IMR-90 (cell line): ENCODE data around the gene RAB11FIP3. TPM values are rescaled to one million over a fixed set of nuclear protein-coding genes. Genes with fewer than 3 reads are reported as not detected.

Experiments
- ATAC-seq: fragments of 200-7000 bp; cut with Tn5 transposase; 2 replicates; pipeline ENCODE4 v1.9.1; 2020; ENCODE audit warnings: low read depth, mild to moderate bottlenecking, moderate library complexity
- BruUV-seq: library from RNA; stranded (reverse); fragments of 400-500 nt; replicated peaks from 2 replicates; lab custom pipeline; 2021; lab: Mats Ljungman, UMichigan
- CTCF ChIA-PET: fragments of 300-600 bp; formaldehyde crosslinking; extraction: SDS; loops from one replicate; lab custom pipeline; 2021; ENCODE audit warnings: antibody characterized with exemption; lab: Yijun Ruan, JAX
- POLR2A ChIA-PET: fragments of 300-600 bp; sonication (Branson Sonifier 250); formaldehyde crosslinking; loops from one replicate; lab custom pipeline; 2022; ENCODE audit warnings: antibody characterized with exemption; ENCODE audit not compliant: unreplicated experiment; lab: Charles Lee
- DNase-seq: peaks from one replicate; pipeline ENCODE4 v3.0.0; 2013
- H2AFZ ChIP-seq: replicated peaks from 2 replicates; pipeline ENCODE3; 2013; ENCODE audit warnings: low read length, mild to moderate bottlenecking; ENCODE audit not compliant: poor library complexity
- H2AK5ac ChIP-seq: 2 replicates; pipeline ENCODE4 v1.6.1; 2013; ENCODE audit warnings: low read depth, low read length, inconsistent platforms
- H2AK9ac ChIP-seq: replicated peaks from 2 replicates; pipeline ENCODE3; 2013; ENCODE audit warnings: mild to moderate bottlenecking, low read depth, low read length, moderate library complexity; ENCODE audit not compliant: poor library complexity
- H2BK120ac ChIP-seq: 2 replicates; pipeline ENCODE4 v1.6.1; 2013; ENCODE audit warnings: low read depth, low read length, inconsistent platforms
- H2BK15ac ChIP-seq: 3 replicates; pipeline ENCODE4 v1.6.1; 2013; ENCODE audit warnings: low read depth, low read length, inconsistent platforms
- H2BK20ac ChIP-seq: 2 replicates; pipeline ENCODE4 v1.6.1; 2013; ENCODE audit warnings: low read depth, mild to moderate bottlenecking, inconsistent platforms, low read length, moderate library complexity
- H2BK5ac ChIP-seq: 2 replicates; pipeline ENCODE4 v1.6.1; 2013; ENCODE audit warnings: mild to moderate bottlenecking, low read depth, low read length, inconsistent platforms; ENCODE audit not compliant: poor library complexity, severe bottlenecking
- H3K14ac ChIP-seq: replicated peaks from 2 replicates; pipeline ENCODE4 v1.6.1; 2013; ENCODE audit warnings: low read depth, low read length, inconsistent platforms
- H3K18ac ChIP-seq: 2 replicates; pipeline ENCODE4 v1.6.1; 2013; ENCODE audit warnings: low read depth, low read length, control low read depth
- H3K23ac ChIP-seq: 2 replicates; pipeline ENCODE4 v1.6.1; 2013; ENCODE audit warnings: low read depth, low read length, inconsistent platforms
- H3K27ac ChIP-seq: 2 replicates; pipeline ENCODE4 v1.5.1; 2013; ENCODE audit warnings: mild to moderate bottlenecking, control low read depth, low read length; ENCODE audit not compliant: insufficient read depth
- H3K27me3 ChIP-seq: 2 replicates; pipeline ENCODE4 v1.6.1; 2013; ENCODE audit warnings: low read length; ENCODE audit not compliant: control insufficient read depth, insufficient read depth
- H3K36me3 ChIP-seq: 2 replicates; pipeline ENCODE4 v1.6.1; 2013; ENCODE audit warnings: low read length, mixed read lengths; ENCODE audit not compliant: control insufficient read depth, insufficient read depth
- H3K4ac ChIP-seq: 2 replicates; pipeline ENCODE4 v1.6.1; 2013; ENCODE audit warnings: low read depth, low read length, inconsistent platforms
- H3K4me1 ChIP-seq: 2 replicates; pipeline ENCODE4 v1.6.1; 2013; ENCODE audit warnings: low read length, mixed read lengths; ENCODE audit not compliant: control insufficient read depth, insufficient read depth
- H3K4me2 ChIP-seq: 2 replicates; pipeline ENCODE4 v1.6.1; 2013; ENCODE audit warnings: low read depth, mild to moderate bottlenecking, control low read depth, low read length, moderate library complexity
- H3K4me3 ChIP-seq: 2 replicates; pipeline ENCODE4 v1.5.1; 2013; ENCODE audit warnings: low read depth, mild to moderate bottlenecking, control low read depth, low read length, moderate library complexity; ENCODE audit not compliant: insufficient read depth
- H3K56ac ChIP-seq: 2 replicates; pipeline ENCODE4 v1.6.1; 2013; ENCODE audit warnings: low read length, inconsistent platforms; ENCODE audit not compliant: insufficient read depth; ENCODE audit errors: extremely low read depth
- H3K79me1 ChIP-seq, 2 experiments: 2 replicates each; pipeline ENCODE4 v1.6.1; 2013; ENCODE audit warnings: low read length in 2 of 2, inconsistent platforms in 1 of 2, low read depth in 1 of 2
- H3K9ac ChIP-seq: 2 replicates; pipeline ENCODE4 v1.6.1; 2013; ENCODE audit warnings: low read depth, low read length, control low read depth
- H3K9me1 ChIP-seq: 2 replicates; pipeline ENCODE4 v1.6.1; 2013; ENCODE audit warnings: low read length, inconsistent platforms; ENCODE audit not compliant: insufficient read depth
- H3K9me3 ChIP-seq: 2 replicates; pipeline ENCODE4 v1.6.1; 2013; ENCODE audit warnings: low read length; ENCODE audit not compliant: control insufficient read depth, insufficient read depth
- H4K20me1 ChIP-seq: 2 replicates; pipeline ENCODE4 v1.6.1; 2013; ENCODE audit warnings: low read length, inconsistent platforms; ENCODE audit not compliant: insufficient read depth
- H4K5ac ChIP-seq: 2 replicates; pipeline ENCODE4 v1.6.1; 2013; ENCODE audit warnings: mild to moderate bottlenecking, low read depth, low read length, control low read depth
- H4K8ac ChIP-seq, 2 experiments: 2 replicates each; pipeline ENCODE4 v1.6.1; 2013; ENCODE audit warnings: low read depth in 2 of 2, low read length in 2 of 2, control low read depth in 1 of 2, inconsistent platforms in 1 of 2
- H4K91ac ChIP-seq: 2 replicates; pipeline ENCODE4 v1.6.1; 2013; ENCODE audit warnings: low read depth, low read length, inconsistent platforms; ENCODE audit not compliant: insufficient read depth
- BHLHE40 ChIP-seq: fragments of 150-350 bp; IDR thresholded peaks from 2 replicates; pipeline ENCODE4 v1.6.1; 2016; ENCODE audit warnings: mild to moderate bottlenecking, low read depth, low read length
- CEBPB ChIP-seq: IDR thresholded peaks from 2 replicates; pipeline ENCODE4 v1.6.1; 2012; ENCODE audit warnings: low read depth, low read length, improper control_type of control experiment
- CHD1 ChIP-seq: IDR thresholded peaks from 2 replicates; pipeline ENCODE4 v1.6.1; 2012; ENCODE audit warnings: low read depth, low read length, improper control_type of control experiment
- FOS ChIP-seq: fragments of 150-350 bp; IDR thresholded peaks from 2 replicates; pipeline ENCODE4 v1.6.1; 2016; ENCODE audit warnings: low read depth, low read length
- MAFK ChIP-seq: IDR thresholded peaks from 2 replicates; pipeline ENCODE4 v1.6.1; 2012; ENCODE audit warnings: low read depth, low read length, improper control_type of control experiment
- MAZ ChIP-seq: IDR thresholded peaks from 2 replicates; pipeline ENCODE4 v1.6.1; 2012; ENCODE audit warnings: low read depth, mild to moderate bottlenecking, low read length, improper control_type of control experiment, moderate library complexity, borderline replicate concordance
- MXI1 ChIP-seq: IDR thresholded peaks from 2 replicates; pipeline ENCODE4 v1.6.1; 2012; ENCODE audit warnings: low read depth, mild to moderate bottlenecking, low read length, moderate library complexity, borderline replicate concordance
- NFE2L2 ChIP-seq: fragments of 150-350 bp; IDR thresholded peaks from 2 replicates; pipeline ENCODE4 v1.6.1; 2016; ENCODE audit warnings: low read depth, mild to moderate bottlenecking, low read length
- POLR2A ChIP-seq: IDR thresholded peaks from 2 replicates; pipeline ENCODE4 v1.6.1; 2012; ENCODE audit warnings: mild to moderate bottlenecking, low read depth, low read length
- RAD21 ChIP-seq: IDR thresholded peaks from 2 replicates; pipeline ENCODE4 v1.6.1; 2012; ENCODE audit warnings: low read length, improper control_type of control experiment
- RCOR1 ChIP-seq: IDR thresholded peaks from 2 replicates; pipeline ENCODE4 v1.6.1; 2012; ENCODE audit warnings: mild to moderate bottlenecking, low read length, improper control_type of control experiment; ENCODE audit not compliant: insufficient replicate concordance
- RFX5 ChIP-seq: IDR thresholded peaks from 2 replicates; pipeline ENCODE4 v1.8.0; 2012; ENCODE audit warnings: low read depth, mild to moderate bottlenecking, low read length, moderate library complexity
- SMC3 ChIP-seq: fragments of 150-350 bp; IDR thresholded peaks from 2 replicates; pipeline ENCODE4 v1.6.1; 2016; ENCODE audit warnings: low read depth, mild to moderate bottlenecking, antibody characterized with exemption, low read length, moderate library complexity
- WGBS, 2 experiments: methylation state at CpG; one replicate each; pipeline versions ENCODE4 v1.1.5 to v1.1.7; 2013; ENCODE audit warnings: missing lambda C conversion rate in 2 of 2; ENCODE audit not compliant: insufficient read length in 1 of 2; ENCODE audit errors: extremely low coverage in 2 of 2; 5-methylcytosine and 5-hydroxymethylcytosine counted together
- dilution Hi-C: fragments of 300-500 bp; cut with HindIII; formaldehyde crosslinking; loops from one replicate; pipeline ENCODE4 v1.14.3; 2018; ENCODE audit warnings: low sequenced_read_pairs; ENCODE audit not compliant: unreplicated experiment
- in situ Hi-C: fragments of 300-500 bp; cut with MboI; formaldehyde crosslinking; loops from 3 replicates; pipeline ENCODE4 v1.14.3; 2019; ENCODE audit warnings: low sequenced_read_pairs, inconsistent platforms, mixed read lengths
- intact Hi-C: fragments of 100-400 bp; cut with micrococcal nuclease; formaldehyde crosslinking; loops from 2 replicates; pipeline ENCODE4 v1.10.0; 2022
- polyA plus RNA-seq, 3 experiments: library from polyadenylated mRNA; depleted of rRNA; stranded (reverse); fragments of >200 nt; gene quantifications; 2 replicates each; pipeline ENCODE4 v1.2.3, GENCODE V29; 2012; ENCODE audit warnings: low replicate concordance in 1 of 3
- total RNA-seq: library from RNA; depleted of rRNA; stranded (reverse); fragments of >200 nt; gene quantifications from 2 replicates; pipeline ENCODE4 v1.2.3, GENCODE V29; 2012
- TF ChIP-seq, protein P1 (sequence below): fragments of 150-350 bp; IDR thresholded peaks from 2 replicates; pipeline ENCODE4 v1.6.1; 2016; ENCODE audit warnings: low read depth, mild to moderate bottlenecking, low read length, moderate library complexity, borderline replicate concordance
- TF ChIP-seq, protein P2 (sequence below): conservative IDR thresholded peaks from 2 replicates; pipeline ENCODE4 v1.5.1; 2012; ENCODE audit warnings: mild to moderate bottlenecking, low read depth, low read length, improper control_type of control experiment
- TF ChIP-seq, protein P3 (sequence below): fragments of 150-350 bp; IDR thresholded peaks from 2 replicates; pipeline ENCODE4 v1.6.1; 2017; ENCODE audit warnings: mild to moderate bottlenecking, antibody characterized with exemption, low read length, low read depth

Gene RAB11FIP3
- total and polyA plus RNA-seq, 2 of the 4 experiments (the other 2 are of a cell fraction) = 7.5 to 22.5 TPM

DNA sequence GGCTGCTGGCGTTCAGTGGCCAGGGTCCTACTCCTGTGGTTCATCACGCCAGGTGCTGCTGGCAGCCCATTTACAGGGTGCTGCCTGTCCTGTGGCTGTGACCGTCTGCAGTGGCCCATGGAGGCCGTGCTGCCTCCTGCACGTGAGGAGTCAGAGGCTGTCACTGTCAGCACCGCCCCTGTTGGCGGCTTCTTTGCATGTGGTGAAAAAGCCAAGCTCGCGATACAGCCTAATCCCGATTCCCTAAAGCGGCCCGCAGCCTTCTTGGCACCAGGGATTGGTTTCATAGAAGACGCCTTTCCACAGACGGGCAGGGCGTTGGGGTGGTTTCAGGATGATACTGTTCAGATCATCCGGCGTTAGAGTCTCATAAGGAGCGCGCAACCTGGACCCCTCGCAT, 35.3 kb downstream of the RAB11FIP3 start:
- peaks cover 17% of the 10 kb centered on the region for H3K36me3 ChIP-seq
- CTCF ChIA-PET = no interaction called here
- H2AK5ac ChIP-seq = no peak overlapping the region
- H3K56ac ChIP-seq = no peak overlapping the region
- no peak overlapping the region for H3K14ac ChIP-seq
- no peak overlapping the region for H3K9ac ChIP-seq
- no peak overlapping the region for H4K5ac ChIP-seq
- H3K27ac ChIP-seq = no peak overlapping the region
- no peak overlapping the region for H3K4me2 ChIP-seq
- ATAC-seq = no peak
- H3K27me3 ChIP-seq = no peaks in the 10 kb centered on the region
- H3K9me3 ChIP-seq = no peaks in the 10 kb centered on the region
- no peak overlapping the region for H3K4me3 ChIP-seq
- no peak overlapping the region for H2BK120ac ChIP-seq
- no peak for DNase-seq
- intact Hi-C loops (no loop called here), in situ Hi-C loops (no loop called here), dilution Hi-C loops (no loop called here)
- peaks cover 28% of the 10 kb centered on the region for H4K20me1 ChIP-seq
- no peak overlapping the region for H4K8ac ChIP-seq
- TF ChIP-seq, protein P1, sequence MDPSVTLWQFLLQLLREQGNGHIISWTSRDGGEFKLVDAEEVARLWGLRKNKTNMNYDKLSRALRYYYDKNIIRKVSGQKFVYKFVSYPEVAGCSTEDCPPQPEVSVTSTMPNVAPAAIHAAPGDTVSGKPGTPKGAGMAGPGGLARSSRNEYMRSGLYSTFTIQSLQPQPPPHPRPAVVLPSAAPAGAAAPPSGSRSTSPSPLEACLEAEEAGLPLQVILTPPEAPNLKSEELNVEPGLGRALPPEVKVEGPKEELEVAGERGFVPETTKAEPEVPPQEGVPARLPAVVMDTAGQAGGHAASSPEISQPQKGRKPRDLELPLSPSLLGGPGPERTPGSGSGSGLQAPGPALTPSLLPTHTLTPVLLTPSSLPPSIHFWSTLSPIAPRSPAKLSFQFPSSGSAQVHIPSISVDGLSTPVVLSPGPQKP = no peak
- TF ChIP-seq NFE2L2 = no peak
- no peak for TF ChIP-seq RAD21
- no peak for TF ChIP-seq BHLHE40
- TF ChIP-seq RCOR1 = no peak
- TF ChIP-seq RFX5 = no peak
- no peak for TF ChIP-seq FOS
- TF ChIP-seq, protein P2, sequence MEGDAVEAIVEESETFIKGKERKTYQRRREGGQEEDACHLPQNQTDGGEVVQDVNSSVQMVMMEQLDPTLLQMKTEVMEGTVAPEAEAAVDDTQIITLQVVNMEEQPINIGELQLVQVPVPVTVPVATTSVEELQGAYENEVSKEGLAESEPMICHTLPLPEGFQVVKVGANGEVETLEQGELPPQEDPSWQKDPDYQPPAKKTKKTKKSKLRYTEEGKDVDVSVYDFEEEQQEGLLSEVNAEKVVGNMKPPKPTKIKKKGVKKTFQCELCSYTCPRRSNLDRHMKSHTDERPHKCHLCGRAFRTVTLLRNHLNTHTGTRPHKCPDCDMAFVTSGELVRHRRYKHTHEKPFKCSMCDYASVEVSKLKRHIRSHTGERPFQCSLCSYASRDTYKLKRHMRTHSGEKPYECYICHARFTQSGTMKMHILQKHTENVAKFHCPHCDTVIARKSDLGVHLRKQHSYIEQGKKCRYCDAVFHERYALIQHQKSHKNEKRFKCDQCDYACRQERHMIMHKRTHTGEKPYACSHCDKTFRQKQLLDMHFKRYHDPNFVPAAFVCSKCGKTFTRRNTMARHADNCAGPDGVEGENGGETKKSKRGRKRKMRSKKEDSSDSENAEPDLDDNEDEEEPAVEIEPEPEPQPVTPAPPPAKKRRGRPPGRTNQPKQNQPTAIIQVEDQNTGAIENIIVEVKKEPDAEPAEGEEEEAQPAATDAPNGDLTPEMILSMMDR = no peak
- no peak for TF ChIP-seq MAFK
- no peak for TF ChIP-seq MXI1
- TF ChIP-seq POLR2A = no peak
- no peak for TF ChIP-seq SMC3
- no peak for TF ChIP-seq CHD1
- TF ChIP-seq, protein P3, sequence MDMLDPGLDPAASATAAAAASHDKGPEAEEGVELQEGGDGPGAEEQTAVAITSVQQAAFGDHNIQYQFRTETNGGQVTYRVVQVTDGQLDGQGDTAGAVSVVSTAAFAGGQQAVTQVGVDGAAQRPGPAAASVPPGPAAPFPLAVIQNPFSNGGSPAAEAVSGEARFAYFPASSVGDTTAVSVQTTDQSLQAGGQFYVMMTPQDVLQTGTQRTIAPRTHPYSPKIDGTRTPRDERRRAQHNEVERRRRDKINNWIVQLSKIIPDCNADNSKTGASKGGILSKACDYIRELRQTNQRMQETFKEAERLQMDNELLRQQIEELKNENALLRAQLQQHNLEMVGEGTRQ = no peak
- TF ChIP-seq CEBPB = no peak
- TF ChIP-seq MAZ = no peak
- H2BK15ac ChIP-seq = no peak overlapping the region
- H2BK5ac ChIP-seq = no peak overlapping the region
- H2BK20ac ChIP-seq = no peak overlapping the region
- WGBS, 2 experiments = 87% methylated on average over 11 of the region's 20 CpGs; no CpG with 5 or more reads in 1 of the 2 experiments
- H3K79me1 ChIP-seq = peaks cover 15 to 52% of the 10 kb centered on the region in 2 experiments
- no TSS peak for BruUV-seq
- peaks cover 8% of the 10 kb centered on the region; the same call in 1 of the 2 replicates for H3K9me1 ChIP-seq
- H3K23ac ChIP-seq = no peak overlapping the region
- H4K91ac ChIP-seq = no peak overlapping the region
- no peak overlapping the region for H3K4ac ChIP-seq
- peak overlapping the region; percentile 4 for H2AK9ac ChIP-seq
- no peak overlapping the region for H2AFZ ChIP-seq
- H3K18ac ChIP-seq = no peak overlapping the region
- POLR2A ChIA-PET = no interaction called here
- peaks cover 9% of the 10 kb centered on the region for H3K4me1 ChIP-seq
